ENCODE results near the gene PDXK.

- no peak for TF ChIP-seq CTCF (optimal IDR thresholded peaks at IDR 0.05 in 1 of 3, IDR thresholded peaks at IDR 0.05 in 1 of 3, conservative IDR thresholded peaks at IDR 0.05 in 1 of 3; ENCODE audit: extremely low read depth in 1 of 3, insufficient read depth in 2 of 3, low read length in 3 of 3)
- no peak for TF ChIP-seq EZH2 (IDR thresholded peaks at IDR 0.05; ENCODE audit: low read length)
Measured at GRCh38 chr21:43687566-43688399, 31.1 kb upstream of the PDXK start.
